ENCODE data around the gene DGCR6L. TPM values are rescaled to one million over a fixed set of nuclear protein-coding genes. Genes with fewer than 3 reads are reported as not detected.

DGCR6L gene
- polyA plus RNA-seq, 2 of the 4 experiments (the other 2 are of a cell fraction) = 17.9 to 26.1 TPM

DNA sequence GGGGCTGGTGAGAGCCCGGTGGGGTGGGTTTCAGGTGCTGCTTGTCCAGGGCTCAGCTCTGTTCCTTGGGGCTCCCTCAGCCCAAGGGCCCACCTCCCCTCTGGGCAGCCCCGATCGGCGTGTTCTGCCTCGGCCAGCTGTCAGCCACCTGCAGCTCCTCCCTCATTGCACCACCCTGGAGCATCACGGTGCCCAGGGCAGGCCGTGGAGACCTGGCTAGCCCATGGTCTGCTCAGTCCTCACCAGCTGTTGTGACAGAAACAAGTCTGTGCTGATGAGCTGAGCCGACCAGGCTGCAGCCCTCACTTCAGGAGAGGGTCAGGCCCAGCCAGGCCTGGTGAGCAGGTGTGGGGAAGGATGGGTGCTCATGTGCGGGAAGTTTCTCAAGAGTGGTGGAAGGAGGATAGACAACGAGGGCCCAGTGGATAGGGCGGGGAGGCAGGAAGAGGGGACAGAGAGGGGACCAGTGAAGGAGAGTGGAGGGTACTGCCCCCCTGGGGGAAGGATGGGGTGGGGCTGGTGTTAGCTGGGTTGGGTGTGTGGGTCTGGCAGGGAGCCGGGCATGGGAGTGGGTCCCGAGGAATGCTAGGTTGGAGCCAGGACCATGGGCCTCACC, 35.3 kb downstream of the DGCR6L start:
- Histone ChIP-seq H3K4me1 (no peaks in the 10 kb centered on the region), H3K27ac (no peak overlapping the region), H3K9me3 (no peaks in the 10 kb centered on the region), H3K4me3 (no peak overlapping the region), H3K4me2 (no peak overlapping the region)
- DNase-seq (ENCODE audit: low read depth in 1 of 2, low spot score in 1 of 2) (no peak), FAIRE-seq (no peak), ATAC-seq (no peak)
- TF ChIP-seq BHLHE40 (IDR thresholded peaks at IDR 0.05; ENCODE audit: low read depth, low read length) (no peak), HEYL (CRISPR knock-in tag; IDR thresholded peaks at IDR 0.05) (no peak), RNF2 (IDR thresholded peaks at IDR 0.05; ENCODE audit: borderline replicate concordance, low read depth) (no peak), RARB (CRISPR knock-in tag; IDR thresholded peaks at IDR 0.05) (no peak)
- 39% methylated on average over 6 of the region's 13 CpGs for WGBS (ENCODE audit: missing lambda C conversion rate)
- POLR2A ChIA-PET = no interaction called here
- CTCF ChIA-PET = interaction anchor here (0.6 to 6.9 kb wide), 14 partner anchors 9 to 599 kb away, joined by 3 to 92 read pairs (median 4); no protein-coding TSS in a partner anchor

DNA sequence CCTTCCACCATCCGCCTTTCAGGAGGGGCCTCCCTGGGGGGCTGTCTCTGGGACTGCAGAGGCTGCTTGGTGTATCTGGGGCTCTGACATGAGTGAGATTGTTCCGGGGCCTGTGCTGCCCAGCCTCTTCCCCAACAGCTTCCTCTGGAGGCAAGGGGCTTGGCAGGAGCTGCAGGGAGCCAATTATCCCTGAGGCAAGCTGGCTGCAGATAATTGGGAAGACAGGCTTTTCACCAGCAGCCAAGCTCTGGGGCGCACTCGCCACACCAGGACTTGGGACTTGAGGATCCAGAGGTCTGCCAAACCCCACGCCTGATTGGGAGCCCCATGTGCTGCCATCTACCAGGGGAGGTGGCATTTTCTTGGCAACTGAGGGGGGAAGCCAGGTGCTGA, 36.2 kb downstream of the DGCR6L start:
- TF ChIP-seq, protein P1, sequence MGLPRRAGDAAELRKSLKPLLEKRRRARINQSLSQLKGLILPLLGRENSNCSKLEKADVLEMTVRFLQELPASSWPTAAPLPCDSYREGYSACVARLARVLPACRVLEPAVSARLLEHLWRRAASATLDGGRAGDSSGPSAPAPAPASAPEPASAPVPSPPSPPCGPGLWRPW (IDR thresholded peaks at IDR 0.05) = no peak
- TF ChIP-seq ZSCAN20 (CRISPR knock-in tag; IDR thresholded peaks at IDR 0.05) = no peak
- no peak for TF ChIP-seq RNF2 (IDR thresholded peaks at IDR 0.05; ENCODE audit: borderline replicate concordance, low read depth)
- TF ChIP-seq, protein P2, sequence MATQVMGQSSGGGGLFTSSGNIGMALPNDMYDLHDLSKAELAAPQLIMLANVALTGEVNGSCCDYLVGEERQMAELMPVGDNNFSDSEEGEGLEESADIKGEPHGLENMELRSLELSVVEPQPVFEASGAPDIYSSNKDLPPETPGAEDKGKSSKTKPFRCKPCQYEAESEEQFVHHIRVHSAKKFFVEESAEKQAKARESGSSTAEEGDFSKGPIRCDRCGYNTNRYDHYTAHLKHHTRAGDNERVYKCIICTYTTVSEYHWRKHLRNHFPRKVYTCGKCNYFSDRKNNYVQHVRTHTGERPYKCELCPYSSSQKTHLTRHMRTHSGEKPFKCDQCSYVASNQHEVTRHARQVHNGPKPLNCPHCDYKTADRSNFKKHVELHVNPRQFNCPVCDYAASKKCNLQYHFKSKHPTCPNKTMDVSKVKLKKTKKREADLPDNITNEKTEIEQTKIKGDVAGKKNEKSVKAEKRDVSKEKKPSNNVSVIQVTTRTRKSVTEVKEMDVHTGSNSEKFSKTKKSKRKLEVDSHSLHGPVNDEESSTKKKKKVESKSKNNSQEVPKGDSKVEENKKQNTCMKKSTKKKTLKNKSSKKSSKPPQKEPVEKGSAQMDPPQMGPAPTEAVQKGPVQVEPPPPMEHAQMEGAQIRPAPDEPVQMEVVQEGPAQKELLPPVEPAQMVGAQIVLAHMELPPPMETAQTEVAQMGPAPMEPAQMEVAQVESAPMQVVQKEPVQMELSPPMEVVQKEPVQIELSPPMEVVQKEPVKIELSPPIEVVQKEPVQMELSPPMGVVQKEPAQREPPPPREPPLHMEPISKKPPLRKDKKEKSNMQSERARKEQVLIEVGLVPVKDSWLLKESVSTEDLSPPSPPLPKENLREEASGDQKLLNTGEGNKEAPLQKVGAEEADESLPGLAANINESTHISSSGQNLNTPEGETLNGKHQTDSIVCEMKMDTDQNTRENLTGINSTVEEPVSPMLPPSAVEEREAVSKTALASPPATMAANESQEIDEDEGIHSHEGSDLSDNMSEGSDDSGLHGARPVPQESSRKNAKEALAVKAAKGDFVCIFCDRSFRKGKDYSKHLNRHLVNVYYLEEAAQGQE (IDR thresholded peaks at IDR 0.05) = no peak
- TF ChIP-seq EP300 (IDR thresholded peaks at IDR 0.05) = no peak
- TF ChIP-seq EHMT2 (IDR thresholded peaks at IDR 0.05; ENCODE audit: low read depth) = no peak
- TF ChIP-seq, protein P3, sequence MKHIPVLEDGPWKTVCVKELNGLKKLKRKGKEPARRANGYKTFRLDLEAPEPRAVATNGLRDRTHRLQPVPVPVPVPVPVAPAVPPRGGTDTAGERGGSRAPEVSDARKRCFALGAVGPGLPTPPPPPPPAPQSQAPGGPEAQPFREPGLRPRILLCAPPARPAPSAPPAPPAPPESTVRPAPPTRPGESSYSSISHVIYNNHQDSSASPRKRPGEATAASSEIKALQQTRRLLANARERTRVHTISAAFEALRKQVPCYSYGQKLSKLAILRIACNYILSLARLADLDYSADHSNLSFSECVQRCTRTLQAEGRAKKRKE (CRISPR knock-in tag; IDR thresholded peaks at IDR 0.05; ENCODE audit: low read depth) = no peak
- TF ChIP-seq RARB (CRISPR knock-in tag; IDR thresholded peaks at IDR 0.05) = no peak
- no peak for TF ChIP-seq MAFK (IDR thresholded peaks at IDR 0.05; ENCODE audit: partially characterized antibody)
- no peak for TF ChIP-seq RCOR1 (IDR thresholded peaks at IDR 0.05; ENCODE audit: low read depth, low read length)
- no peak for TF ChIP-seq NFE2L2 (conservative IDR thresholded peaks at IDR 0.05; ENCODE audit: low read length)
- TF ChIP-seq CEBPB (IDR thresholded peaks at IDR 0.05) = no peak
- Histone ChIP-seq H3K4me2 (no peak overlapping the region), H3K4me1 (no peaks in the 10 kb centered on the region), H3K4me3 (no peak overlapping the region), H3K9me3 (no peaks in the 10 kb centered on the region), H3K27ac (no peak overlapping the region)
- no peak for ATAC-seq
- no peak for FAIRE-seq
- DNase-seq (ENCODE audit: low read depth in 1 of 2, low spot score in 1 of 2) = no peak
- CTCF ChIA-PET = interaction anchor here (0.9 to 6.9 kb wide), 7 partner anchors 12 to 129 kb away, joined by 3 to 92 read pairs (median 5); no protein-coding TSS in a partner anchor
- 44% methylated on average over 3 of the region's 5 CpGs for WGBS (ENCODE audit: missing lambda C conversion rate)
- POLR2A ChIA-PET = no interaction called here

DNA sequence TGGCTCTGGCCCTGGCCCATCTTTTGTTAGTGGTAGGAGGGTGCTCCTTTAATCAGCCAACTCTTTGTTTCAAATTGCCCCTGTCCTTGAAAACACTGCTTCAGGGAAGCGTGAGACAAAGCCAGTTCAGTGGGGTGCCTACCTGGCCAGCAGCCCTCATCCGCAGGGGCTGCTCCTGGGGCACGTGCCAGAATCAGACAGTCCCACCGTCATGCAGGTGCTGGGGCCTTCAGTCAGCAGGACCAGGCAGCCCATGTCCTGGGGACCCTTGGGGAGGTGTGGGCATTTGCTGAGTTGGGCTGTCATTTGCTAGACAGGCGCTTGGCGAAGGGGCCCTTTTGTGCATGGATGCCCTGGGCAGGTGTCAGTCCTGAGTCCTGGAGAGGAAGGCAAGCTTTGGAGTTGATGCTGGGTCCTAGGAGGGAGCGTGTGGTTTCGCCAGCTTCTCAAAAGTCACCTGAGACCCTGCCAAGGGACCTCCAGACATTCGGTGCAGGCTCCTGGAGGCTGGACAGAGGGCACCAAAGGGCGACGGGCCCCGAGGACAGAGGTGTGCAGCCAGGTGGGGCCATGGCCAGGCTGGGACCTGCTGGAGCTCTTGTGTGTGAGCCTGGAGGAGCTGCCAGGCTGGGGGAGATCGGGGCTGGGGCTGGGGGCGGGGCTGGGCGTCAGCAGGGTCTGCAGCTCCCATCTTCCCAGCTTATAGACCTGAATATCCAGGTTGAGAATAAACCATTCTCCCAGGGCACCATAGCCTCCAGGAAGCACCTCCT, 36.8 kb downstream of the DGCR6L start:
- ATAC-seq (no peak), FAIRE-seq (no peak), DNase-seq (ENCODE audit: low read depth in 1 of 2, low spot score in 1 of 2) (no peak)
- Histone ChIP-seq H3K4me2 (no peak overlapping the region), H3K27ac (no peak overlapping the region), H3K9me3 (no peaks in the 10 kb centered on the region), H3K4me1 (no peaks in the 10 kb centered on the region), H3K4me3 (no peak overlapping the region)
- TF ChIP-seq, protein P4, sequence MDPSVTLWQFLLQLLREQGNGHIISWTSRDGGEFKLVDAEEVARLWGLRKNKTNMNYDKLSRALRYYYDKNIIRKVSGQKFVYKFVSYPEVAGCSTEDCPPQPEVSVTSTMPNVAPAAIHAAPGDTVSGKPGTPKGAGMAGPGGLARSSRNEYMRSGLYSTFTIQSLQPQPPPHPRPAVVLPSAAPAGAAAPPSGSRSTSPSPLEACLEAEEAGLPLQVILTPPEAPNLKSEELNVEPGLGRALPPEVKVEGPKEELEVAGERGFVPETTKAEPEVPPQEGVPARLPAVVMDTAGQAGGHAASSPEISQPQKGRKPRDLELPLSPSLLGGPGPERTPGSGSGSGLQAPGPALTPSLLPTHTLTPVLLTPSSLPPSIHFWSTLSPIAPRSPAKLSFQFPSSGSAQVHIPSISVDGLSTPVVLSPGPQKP (IDR thresholded peaks at IDR 0.05; ENCODE audit: low read depth, low read length) = no peak
- no peak for TF ChIP-seq FOSL2 (IDR thresholded peaks at IDR 0.05)
- TF ChIP-seq FOSL2 (CRISPR knock-in tag; IDR thresholded peaks at IDR 0.05) = no peak
- TF ChIP-seq SMC3 (IDR thresholded peaks at IDR 0.05) = no peak
- TF ChIP-seq MYC (IDR thresholded peaks at IDR 0.05; ENCODE audit: borderline replicate concordance, low read length) = no peak
- no peak for TF ChIP-seq POLR2AphosphoS2 (conservative IDR thresholded peaks at IDR 0.05; ENCODE audit: low read length)
- POLR2A ChIA-PET = no interaction called here
- 60% methylated on average over 11 of the region's 15 CpGs for WGBS (ENCODE audit: missing lambda C conversion rate)
- CTCF ChIA-PET = interaction anchor here (0.9 to 6.9 kb wide), 5 partner anchors 12 to 129 kb away, joined by 3 to 92 read pairs (median 5); no protein-coding TSS in a partner anchor
